ENCODE measurements around the gene GALNT2.

GALNT2 gene

GRCh38 chr1:230171356-230172015 is 104.4 kb downstream of the GALNT2 start:
- DNase-seq = no peak

GRCh38 chr1:230172016-230172537 is 105.0 kb downstream of the GALNT2 start:
- DNase-seq = no peak

GRCh38 chr1:230173187-230173975 is 106.3 kb downstream of the GALNT2 start:
- DNase-seq = no peak

GRCh38 chr1:230174041-230174440 is 107.0 kb downstream of the GALNT2 start:
- no peak for DNase-seq

- DNase-seq = no peak
These were observed 107.6 kb downstream of the GALNT2 start for GRCh38 chr1:230174471-230175162.

GRCh38 chr1:230175163-230175747 is 108.2 kb downstream of the GALNT2 start:
- no peak for DNase-seq

- no peak for DNase-seq
These were observed 108.8 kb downstream of the GALNT2 start for GRCh38 chr1:230175839-230176238.

- DNase-seq = no peak
These were observed 109.3 kb downstream of the GALNT2 start for GRCh38 chr1:230176326-230176725.

GRCh38 chr1:230176871-230177411 is 109.9 kb downstream of the GALNT2 start:
- no peak for DNase-seq

- no peak for DNase-seq
These were observed 112.2 kb downstream of the GALNT2 start for GRCh38 chr1:230179249-230179648.

- DNase-seq = no peak
These were observed 118.3 kb downstream of the GALNT2 start for GRCh38 chr1:230185076-230186001.

GRCh38 chr1:230186003-230186863 is 119.2 kb downstream of the GALNT2 start:
- DNase-seq = peak; percentile 82

- DNase-seq = no peak
These were observed 119.8 kb downstream of the GALNT2 start for GRCh38 chr1:230186874-230187273.

GRCh38 chr1:230187290-230187689 is 120.3 kb downstream of the GALNT2 start:
- no peak for DNase-seq

- no peak for DNase-seq
These were observed 121.8 kb downstream of the GALNT2 start for GRCh38 chr1:230188826-230189225.

GRCh38 chr1:230189341-230189740 is 122.3 kb downstream of the GALNT2 start:
- DNase-seq = peak; percentile 78

GRCh38 chr1:230189824-230190223 is 122.8 kb downstream of the GALNT2 start:
- no peak for DNase-seq

- no peak for DNase-seq
These were observed 124.2 kb downstream of the GALNT2 start for GRCh38 chr1:230191079-230191804.

- DNase-seq = no peak
These were observed 124.8 kb downstream of the GALNT2 start for GRCh38 chr1:230191855-230192254.

GRCh38 chr1:230194525-230194924 is 127.5 kb downstream of the GALNT2 start:
- DNase-seq = no peak
